T-cell (primary cell): ENCODE measurements around the gene WWTR1. TPM values are rescaled to one million over a fixed set of nuclear protein-coding genes. Genes with fewer than 3 reads are reported as not detected.
A peak's percentile ranks its signal among the peaks of the same experiment; 100 is the strongest.

Experiments used
- ATAC-seq, 4 experiments: fragments of 200-7000 bp in 3 of 4; fragments of 150-1000 bp in 1 of 4; cut with Tn5 transposase; replicated peaks in 1 of 4; 1 replicate in 3 of 4; 2 replicates in 1 of 4; pipeline ENCODE4 v1.10.0; 2021; ENCODE audit warnings: moderate library complexity in 3 of 4, mild to moderate bottlenecking in 2 of 4, moderate number of reproducible peaks in 1 of 4
- CTCF ChIA-PET, 2 donors: fragments of 300-600 bp; sonication (Branson Sonifier 250); formaldehyde crosslinking; loops; one replicate each; lab custom pipeline; 2022; ENCODE audit warnings: antibody characterized with exemption in 2 of 2; lab: Charles Lee
- POLR2A ChIA-PET, 2 donors: fragments of 300-600 bp; sonication (Branson Sonifier 250); formaldehyde crosslinking; loops; one replicate each; lab custom pipeline; 2022; ENCODE audit warnings: antibody characterized with exemption in 2 of 2; lab: Charles Lee
- DNase-seq, 35 experiments: peaks; one replicate each; pipeline versions ENCODE4 v3.0.0 to v3.0.0-alpha.2; 2013 to 2023
- H3K27ac ChIP-seq: one replicate; pipeline ENCODE4 v1.5.1; 2013; ENCODE audit warnings: low read length
- H3K27me3 ChIP-seq, 2 experiments: replicated peaks in 1 of 2; 1 replicate in 1 of 2; 2 replicates in 1 of 2; pipeline versions ENCODE4 v1.6.1 to v1.7.0; 2013; ENCODE audit warnings: low read length in 1 of 2, mixed read lengths in 1 of 2; ENCODE audit not compliant: control insufficient read depth in 2 of 2, insufficient read depth in 2 of 2; ENCODE audit errors: extremely low read depth in 1 of 2
- H3K36me3 ChIP-seq, 2 donors: 1 replicate in 1 of 2; 2 replicates in 1 of 2; pipeline versions ENCODE4 v1.6.1 to v1.7.0; 2013; ENCODE audit warnings: low read length in 1 of 2; ENCODE audit not compliant: control insufficient read depth in 2 of 2, insufficient read depth in 1 of 2; ENCODE audit errors: extremely low read depth in 1 of 2
- H3K4me1 ChIP-seq, 2 experiments: 1 replicate in 1 of 2; 2 replicates in 1 of 2; pipeline versions ENCODE4 v1.6.1 to v1.7.0; 2013; ENCODE audit warnings: low read length in 2 of 2, mixed read lengths in 1 of 2; ENCODE audit not compliant: insufficient read depth in 2 of 2, control insufficient read depth in 1 of 2; ENCODE audit errors: extremely low read depth in 1 of 2
- H3K4me3 ChIP-seq, 2 donors: 1 replicate in 1 of 2; 2 replicates in 1 of 2; pipeline versions ENCODE4 v1.5.1 to v1.7.0; 2013; ENCODE audit warnings: mild to moderate bottlenecking in 2 of 2, low read length in 1 of 2, moderate library complexity in 1 of 2; ENCODE audit not compliant: control insufficient read depth in 1 of 2; ENCODE audit errors: extremely low read depth in 1 of 2
- H3K9me3 ChIP-seq: 2 replicates; pipeline ENCODE4 v1.7.0; 2013
- H3K27ac Mint-ChIP-seq, 2 donors: one replicate each; pipeline ENCODE4 v1.8.0; 2020 to 2021; ENCODE audit warnings: mild to moderate bottlenecking in 2 of 2, mixed read lengths in 2 of 2
- H3K27me3 Mint-ChIP-seq, 2 donors: one replicate each; pipeline ENCODE4 v1.8.0; 2021 to 2022; ENCODE audit warnings: mixed read lengths in 2 of 2
- H3K36me3 Mint-ChIP-seq: one replicate; pipeline ENCODE4 v1.8.0; 2021; ENCODE audit warnings: mixed read lengths
- H3K4me1 Mint-ChIP-seq, 3 donors: one replicate each; pipeline ENCODE4 v1.8.0; 2020 to 2022; ENCODE audit warnings: mixed read lengths in 3 of 3, mild to moderate bottlenecking in 1 of 3
- H3K4me3 Mint-ChIP-seq, 3 donors: one replicate each; pipeline ENCODE4 v1.8.0; 2020 to 2022; ENCODE audit warnings: mild to moderate bottlenecking in 3 of 3, mixed read lengths in 3 of 3, moderate library complexity in 3 of 3
- H3K9me3 Mint-ChIP-seq, 3 donors: one replicate each; pipeline ENCODE4 v1.8.0; 2020 to 2022; ENCODE audit warnings: mixed read lengths in 3 of 3
- WGBS: methylation state at CpG from one replicate; pipeline ENCODE4 v1.1.5; 2013; ENCODE audit warnings: missing lambda C conversion rate; ENCODE audit not compliant: insufficient coverage; 5-methylcytosine and 5-hydroxymethylcytosine counted together
- total RNA-seq, 35 experiments: library from RNA in 6 of 35; stranded (reverse) in 6 of 35; fragments of 120-200 nt in 1 of 35; gene quantifications; one replicate each; pipeline versions ENCODE4 v1.2.1 to v1.2.4 and lab custom pipeline; 2013 to 2026

Gene WWTR1
- total RNA-seq, 5 donors from 2014 or later (not counting 1 experiment from before 2014, with no cell fraction given) = 0.43 to 1.6 (median 1.1) TPM

DNA sequence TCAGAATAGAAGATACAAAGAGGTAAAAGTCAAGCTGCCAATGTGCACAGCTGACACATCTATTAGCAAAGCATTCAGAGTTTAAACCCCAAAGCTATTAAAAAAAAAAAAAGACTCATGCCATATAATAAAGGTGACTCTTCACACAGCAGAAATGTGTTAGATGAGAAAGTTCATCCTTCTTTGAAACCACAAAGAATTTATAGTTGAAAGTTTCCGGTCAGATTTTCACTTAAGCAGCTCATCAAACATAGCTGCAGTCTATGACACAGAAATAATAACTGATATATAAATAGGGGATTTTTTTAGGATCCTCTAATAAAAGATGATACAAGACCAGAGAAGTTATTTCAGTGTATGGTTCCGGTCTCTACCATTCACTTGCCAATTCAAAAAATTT, 76.6 kb downstream of the WWTR1 start:
- H3K27me3 Mint-ChIP-seq = peaks cover 0 to 11% of the 10 kb centered on the region in 2 donors
- H3K4me1 Mint-ChIP-seq = peaks cover 0 to 17% (median 13%) of the 10 kb centered on the region in 3 donors
- H3K27me3 ChIP-seq = peaks cover 0 to 3% of the 10 kb centered on the region in 2 experiments
- no peaks in the 10 kb centered on the region for H3K9me3 ChIP-seq
- H3K4me1 ChIP-seq = peaks cover 0 to 9% of the 10 kb centered on the region in 2 experiments
- DNase-seq = no peak
- no peak overlapping the region for H3K27ac Mint-ChIP-seq
- no peak overlapping the region for H3K27ac ChIP-seq
- H3K9me3 Mint-ChIP-seq = no peaks in the 10 kb centered on the region
- ChIA-PET POLR2A (no interaction called here), CTCF (no interaction called here)
- no peaks in the 10 kb centered on the region for H3K36me3 ChIP-seq
- ATAC-seq = no peak
- no CpG with 5 or more reads among the region's 2 CpGs for whole genome bisulfite sequencing
- H3K36me3 Mint-ChIP-seq = no peaks in the 10 kb centered on the region
- no peak overlapping the region for H3K4me3 Mint-ChIP-seq
- no peak overlapping the region for H3K4me3 ChIP-seq

DNA sequence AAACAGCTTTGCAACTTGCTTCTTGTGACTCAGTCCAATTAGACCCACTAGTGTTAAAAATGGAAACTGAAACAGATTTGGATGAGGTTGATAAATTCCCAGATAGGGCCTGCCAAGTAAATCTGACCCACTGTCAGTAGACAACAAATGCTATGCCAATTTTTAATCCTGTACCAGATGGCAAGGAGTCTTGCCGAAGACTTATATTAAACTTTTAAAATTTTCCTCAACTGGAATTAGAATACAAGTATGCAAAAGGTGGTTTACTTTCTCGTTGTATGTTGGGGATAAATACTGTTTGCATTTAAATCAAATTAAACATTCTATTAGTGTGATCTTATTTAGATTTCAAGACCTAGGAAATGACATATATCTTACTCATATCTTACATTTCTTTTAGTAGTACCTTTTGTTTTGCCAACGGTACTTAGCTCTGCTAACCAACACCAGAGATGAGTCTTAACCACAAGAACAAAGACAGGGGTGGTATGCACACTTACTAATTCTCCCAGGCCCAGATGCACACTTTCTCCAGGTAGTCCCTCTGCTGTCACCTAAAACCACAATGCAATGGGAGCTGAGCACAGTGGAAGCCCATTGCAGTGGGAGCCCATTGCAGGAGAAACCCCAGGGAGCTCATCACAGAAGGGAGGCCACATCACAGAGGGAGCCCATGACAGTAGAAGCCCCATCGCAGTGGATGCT, 77.8 kb downstream of the WWTR1 start:
- Histone ChIP-seq H3K4me3 (no peak overlapping the region), H3K36me3 (no peaks in the 10 kb centered on the region), H3K27ac (no peak overlapping the region), H3K27me3 (peaks cover 0 to 3% of the 10 kb centered on the region in 2 experiments), H3K9me3 (no peaks in the 10 kb centered on the region), H3K4me1 (peaks cover 0 to 7% of the 10 kb centered on the region in 2 experiments)
- WGBS = 0% methylated on average over 1 of the region's 4 CpGs
- POLR2A ChIA-PET = no interaction called here
- H3K36me3 Mint-ChIP-seq = no peaks in the 10 kb centered on the region
- peak in 1 of 4 experiments; percentile 44 for ATAC-seq
- CTCF ChIA-PET = no interaction called here
- DNase-seq = no peak
- no peaks in the 10 kb centered on the region for H3K9me3 Mint-ChIP-seq
- H3K4me1 Mint-ChIP-seq = peaks cover 0 to 19% (median 14%) of the 10 kb centered on the region in 3 donors
- no peak overlapping the region for H3K27ac Mint-ChIP-seq
- peaks cover 0 to 11% of the 10 kb centered on the region in 2 donors for H3K27me3 Mint-ChIP-seq
- no peak overlapping the region for H3K4me3 Mint-ChIP-seq

DNA sequence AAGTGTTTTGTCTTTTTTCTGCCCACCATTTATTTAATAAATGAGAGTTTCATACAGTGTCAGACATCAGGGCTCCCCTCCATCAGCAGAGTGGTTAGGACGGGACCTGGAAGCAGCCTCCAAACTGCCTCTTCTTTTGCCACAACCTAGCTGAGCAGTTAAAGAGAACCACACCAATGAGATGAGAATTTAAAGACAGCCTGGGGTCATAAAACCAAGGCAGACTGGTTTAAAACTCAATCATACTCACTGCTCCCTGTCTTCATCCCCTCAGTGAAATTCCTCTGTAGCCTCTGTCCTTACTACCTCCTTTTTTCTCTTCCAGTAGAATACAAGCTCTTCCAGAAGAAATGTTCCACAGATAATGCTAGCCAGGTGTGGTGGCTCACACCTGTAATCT, 78.7 kb downstream of the WWTR1 start:
- Mint-ChIP-seq H3K4me3 (no peak overlapping the region), H3K36me3 (no peaks in the 10 kb centered on the region), H3K9me3 (no peaks in the 10 kb centered on the region), H3K4me1 (peaks cover 0 to 22% (median 18%) of the 10 kb centered on the region in 3 donors), H3K27me3 (peaks cover 0 to 6% of the 10 kb centered on the region in 2 donors), H3K27ac (no peak overlapping the region)
- no peak for DNase-seq
- whole genome bisulfite sequencing = no CpG with 5 or more reads among the region's 1 CpG
- Histone ChIP-seq H3K36me3 (no peaks in the 10 kb centered on the region), H3K4me3 (no peak overlapping the region), H3K9me3 (no peaks in the 10 kb centered on the region), H3K27ac (no peak overlapping the region), H3K27me3 (peaks cover 0 to 3% of the 10 kb centered on the region in 2 experiments), H3K4me1 (peaks cover 0 to 7% of the 10 kb centered on the region in 2 experiments)
- ChIA-PET CTCF (interaction anchor here in 1 of 2 donors (0.7 kb wide), 1 partner anchor 9 kb away, joined by 3 read pairs; no protein-coding TSS in a partner anchor), POLR2A (no interaction called here)
- ATAC-seq = no peak

DNA sequence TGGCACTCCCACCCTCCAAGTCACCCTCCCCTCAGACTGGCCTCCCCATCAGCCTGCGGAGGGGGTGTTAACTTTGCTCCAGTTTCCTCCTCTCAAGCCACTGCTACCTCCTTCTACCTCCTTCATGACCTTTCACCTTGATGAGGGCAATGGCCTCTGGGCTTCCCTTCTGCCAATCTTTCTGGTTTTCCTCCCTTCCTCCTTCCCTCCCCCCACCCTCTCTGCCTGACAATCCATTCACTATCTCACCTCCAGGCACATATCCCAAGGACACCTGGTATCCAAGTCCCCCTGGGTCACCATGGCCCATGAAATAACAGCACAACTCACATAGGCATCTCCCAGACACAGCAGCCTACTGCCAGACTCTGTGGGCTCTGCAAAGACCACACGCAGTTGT, 80.0 kb downstream of the WWTR1 start:
- CTCF ChIA-PET = no interaction called here
- peaks cover 0 to 3% of the 10 kb centered on the region in 2 experiments for H3K27me3 ChIP-seq
- Mint-ChIP-seq H3K9me3 (no peaks in the 10 kb centered on the region), H3K27ac (no peak overlapping the region), H3K36me3 (no peaks in the 10 kb centered on the region), H3K27me3 (peaks cover 0 to 3% of the 10 kb centered on the region in 2 donors), H3K4me3 (no peak overlapping the region), H3K4me1 (peaks cover 0 to 25% (median 19%) of the 10 kb centered on the region in 3 donors)
- peaks cover 0 to 7% of the 10 kb centered on the region in 2 experiments for H3K4me1 ChIP-seq
- ATAC-seq (no peak), DNase-seq (no peak)
- H3K9me3 ChIP-seq = no peaks in the 10 kb centered on the region
- H3K36me3 ChIP-seq = no peaks in the 10 kb centered on the region
- no peak overlapping the region for H3K27ac ChIP-seq
- H3K4me3 ChIP-seq = no peak overlapping the region
- POLR2A ChIA-PET = no interaction called here
- 100% methylated on average over 1 of the region's 2 CpGs for WGBS

DNA sequence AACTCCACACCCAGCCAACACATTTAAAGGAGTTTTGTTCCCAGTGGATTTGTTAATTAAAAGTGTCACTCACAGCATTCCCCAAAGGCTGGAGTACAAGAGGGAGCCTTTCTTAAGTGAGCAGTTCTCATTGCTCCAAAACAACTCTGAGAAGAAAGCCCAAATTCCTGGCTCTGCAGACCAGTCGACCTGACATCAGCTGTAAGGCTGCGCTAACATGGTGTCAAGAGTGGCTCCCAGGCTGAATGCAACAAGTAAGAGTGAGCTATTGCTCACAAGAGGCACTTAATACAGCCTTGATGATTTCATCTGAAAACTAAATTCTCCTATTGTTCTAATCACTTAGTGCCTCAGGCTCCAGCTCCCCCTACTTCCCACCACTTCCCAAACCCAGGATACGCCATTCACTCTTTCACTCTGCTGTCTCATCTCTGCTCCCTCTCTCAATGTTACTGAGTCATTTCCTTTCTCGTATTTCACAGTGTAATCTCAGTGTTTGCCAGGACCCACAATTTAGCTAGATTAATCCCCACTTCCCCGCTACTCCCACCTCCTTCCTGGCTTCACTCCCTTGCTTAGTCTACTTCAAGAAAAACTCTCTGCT, 81.8 kb downstream of the WWTR1 start:
- POLR2A ChIA-PET = no interaction called here
- ATAC-seq = no peak
- CTCF ChIA-PET = no interaction called here

DNA sequence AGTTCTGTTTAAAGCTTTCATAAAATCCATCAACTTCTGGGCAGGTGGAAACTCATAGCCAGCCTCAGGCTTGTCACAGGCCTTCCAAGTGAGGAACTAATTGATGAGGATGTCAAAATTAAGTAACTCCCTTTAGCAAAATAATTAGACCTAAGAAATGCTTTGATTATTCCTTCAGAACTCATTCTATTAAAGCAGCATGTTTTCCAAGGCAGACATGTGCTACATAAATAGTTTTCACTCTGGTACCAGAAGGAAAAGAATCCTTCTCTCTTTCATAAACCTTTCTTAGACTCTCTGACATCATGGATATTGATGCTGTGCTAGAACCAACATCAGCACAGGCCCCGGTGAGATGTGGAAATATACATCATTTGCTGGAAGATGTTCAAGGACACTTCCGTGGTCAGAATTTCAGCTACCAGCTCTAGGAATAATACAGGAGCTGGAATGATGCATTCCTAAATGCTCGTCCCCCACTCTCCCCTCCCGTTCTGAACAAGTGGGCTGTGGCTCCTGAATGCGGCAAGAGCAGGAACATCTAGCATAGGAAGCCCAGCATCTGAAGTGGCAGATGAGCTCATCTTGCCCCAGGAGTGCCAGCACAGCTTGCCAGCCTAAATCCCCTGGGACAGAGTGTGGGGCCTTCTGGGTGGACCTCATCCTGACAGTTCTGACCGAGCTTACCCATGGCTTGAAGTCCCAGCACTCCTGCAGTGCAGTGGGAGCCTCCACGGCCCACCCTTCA, 82.4 kb downstream of the WWTR1 start:
- Histone ChIP-seq H3K27ac (no peak overlapping the region), H3K4me1 (peaks cover 0 to 3% of the 10 kb centered on the region in 2 experiments), H3K27me3 (peaks cover 0 to 3% of the 10 kb centered on the region in 2 experiments), H3K9me3 (no peaks in the 10 kb centered on the region), H3K4me3 (no peak overlapping the region), H3K36me3 (no peaks in the 10 kb centered on the region)
- H3K27ac Mint-ChIP-seq = no peak overlapping the region
- no peaks in the 10 kb centered on the region for H3K36me3 Mint-ChIP-seq
- POLR2A ChIA-PET = no interaction called here
- DNase-seq = no peak
- H3K4me3 Mint-ChIP-seq = no peak overlapping the region
- 93% methylated on average over 4 of the region's 7 CpGs for WGBS
- peaks cover 0 to 3% of the 10 kb centered on the region in 2 donors for H3K27me3 Mint-ChIP-seq
- CTCF ChIA-PET = no interaction called here
- no peak for ATAC-seq
- H3K4me1 Mint-ChIP-seq = peaks cover 0 to 17% (median 11%) of the 10 kb centered on the region in 3 donors
- H3K9me3 Mint-ChIP-seq = no peaks in the 10 kb centered on the region

More for the DNA sequence above, 81.8 kb downstream of the WWTR1 start:
- H3K4me3 ChIP-seq = no peak overlapping the region
- WGBS = 34% methylated on average over 5 of the region's 5 CpGs
- Mint-ChIP-seq H3K27me3 (peaks cover 0 to 3% of the 10 kb centered on the region in 2 donors), H3K9me3 (no peaks in the 10 kb centered on the region), H3K4me1 (peaks cover 0 to 21% (median 15%) of the 10 kb centered on the region in 3 donors), H3K36me3 (no peaks in the 10 kb centered on the region), H3K4me3 (no peak overlapping the region), H3K27ac (no peak overlapping the region)
- peaks cover 0 to 3% of the 10 kb centered on the region in 2 experiments for H3K27me3 ChIP-seq
- H3K4me1 ChIP-seq = peaks cover 0 to 7% of the 10 kb centered on the region in 2 experiments
- H3K9me3 ChIP-seq = no peaks in the 10 kb centered on the region
- H3K27ac ChIP-seq = no peak overlapping the region
- no peaks in the 10 kb centered on the region for H3K36me3 ChIP-seq
- no peak for DNase-seq
